ENCODE data around the gene KCNQ1OT1. TPM values are rescaled to one million over a fixed set of nuclear protein-coding genes. Genes with fewer than 3 reads are reported as not detected.

Gene KCNQ1OT1
- total and polyA plus RNA-seq, 2 of the 4 experiments (the other 2 are of a cell fraction) = 0.14 to 2.0 TPM

DNA sequence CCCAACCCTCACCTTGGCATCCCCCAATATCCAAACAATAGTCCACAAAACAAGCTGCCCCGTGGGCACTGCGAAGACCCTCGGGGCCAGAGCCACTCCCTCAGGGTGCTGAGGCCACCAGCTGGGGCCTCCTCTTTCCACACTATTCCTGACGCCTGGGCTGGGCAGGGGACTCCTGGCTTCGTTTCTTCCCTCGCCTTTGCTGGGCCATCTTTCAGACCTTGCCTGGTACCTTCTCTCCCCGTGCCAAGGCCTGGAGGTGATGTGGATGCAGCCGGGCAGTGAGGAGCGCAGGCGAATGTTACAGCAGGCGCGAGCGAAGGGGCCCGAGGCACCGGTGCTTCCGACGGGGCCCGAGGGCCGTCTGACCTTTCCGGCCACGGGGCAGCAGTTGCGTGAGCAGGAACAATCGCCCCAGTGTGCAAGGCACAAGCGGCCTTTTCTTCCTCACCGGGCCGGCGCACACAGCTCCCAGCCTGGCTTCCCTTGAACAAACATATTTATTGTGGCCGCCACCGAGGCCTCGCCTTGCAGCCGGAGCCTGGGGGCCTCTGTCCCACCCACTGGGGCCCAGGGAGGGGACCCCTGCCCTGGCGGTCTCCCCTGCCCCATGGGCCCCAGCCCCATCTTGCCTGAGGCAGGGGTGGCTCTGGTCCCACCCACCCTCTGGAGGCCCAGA, 32.6 kb upstream of the KCNQ1OT1 start:
- Histone ChIP-seq H3K18ac (ENCODE audit: low read depth, low read length) (no peak overlapping the region), H3K4ac (ENCODE audit: low read depth, low read length) (no peak overlapping the region), H4K20me1 (ENCODE audit: insufficient read depth, low read length) (no peaks in the 10 kb centered on the region; the same call in 1 of the 2 replicates), H4K91ac (ENCODE audit: insufficient read depth, low read depth, low read length) (no peak overlapping the region), H3K27me3 (ENCODE audit: control insufficient read depth, insufficient read depth, low read length) (peaks cover 11% of the 10 kb centered on the region; the same call in 1 of the 2 replicates), H3K79me1 (ENCODE audit: low read depth in 1 of 2, low read length in 2 of 2) (no peaks in the 10 kb centered on the region), H3K27ac (ENCODE audit: insufficient read depth, low read length) (no peak overlapping the region), H4K5ac (ENCODE audit: low read depth, low read length) (no peak overlapping the region), H3K36me3 (ENCODE audit: control insufficient read depth, insufficient read depth, low read length) (no peaks in the 10 kb centered on the region), H2BK15ac (ENCODE audit: low read depth, low read length) (no peak overlapping the region), H3K4me1 (ENCODE audit: control insufficient read depth, insufficient read depth, low read length) (no peaks in the 10 kb centered on the region; the same call in 1 of the 2 replicates), H3K56ac (ENCODE audit: extremely low read depth, insufficient read depth, low read length) (no peak overlapping the region), H4K8ac (ENCODE audit: low read depth in 2 of 2, low read length in 2 of 2) (no peak overlapping the region), H2BK20ac (ENCODE audit: low read depth, low read length) (no peak overlapping the region), H2BK120ac (ENCODE audit: low read depth, low read length) (no peak overlapping the region), H3K9me1 (ENCODE audit: insufficient read depth, low read length) (no peaks in the 10 kb centered on the region), H2AFZ (replicated peaks; ENCODE audit: low read length, poor library complexity) (no peak overlapping the region), H2AK9ac (replicated peaks; ENCODE audit: low read depth, low read length, poor library complexity) (no peak overlapping the region), H3K9ac (ENCODE audit: low read depth, low read length) (no peak overlapping the region), H3K4me2 (ENCODE audit: low read depth, low read length) (no peak overlapping the region), H2BK5ac (ENCODE audit: low read depth, low read length, poor library complexity, severe bottlenecking) (no peak overlapping the region), H3K14ac (replicated peaks; ENCODE audit: low read depth, low read length) (no peak overlapping the region), H3K9me3 (ENCODE audit: control insufficient read depth, insufficient read depth, low read length) (peaks cover 2% of the 10 kb centered on the region; the same call in 1 of the 2 replicates), H3K4me3 (ENCODE audit: insufficient read depth, low read depth, low read length) (no peak overlapping the region), H3K23ac (ENCODE audit: low read depth, low read length) (no peak overlapping the region), H2AK5ac (ENCODE audit: low read depth, low read length) (no peak overlapping the region)
- WGBS, 2 experiments (ENCODE audit: extremely low coverage in 2 of 2, insufficient read length in 1 of 2) = 91% methylated on average over 23 of the region's 32 CpGs; no CpG with 5 or more reads in 1 of the 2 experiments
- in situ Hi-C loops (cut with MboI; ENCODE audit: low sequenced_read_pairs) (no loop called here), dilution Hi-C loops (cut with HindIII; ENCODE audit: low sequenced_read_pairs, unreplicated experiment) (no loop called here), intact Hi-C loops (cut with micrococcal nuclease) (no loop called here)
- no TSS peak for BruUV-seq (replicated peaks)
- ChIA-PET POLR2A (ENCODE audit: unreplicated experiment) (no interaction called here), CTCF (no interaction called here)
- TF ChIP-seq NFE2L2 (IDR thresholded peaks at IDR 0.05; ENCODE audit: low read depth, low read length) (no peak), SMC3 (IDR thresholded peaks at IDR 0.05; ENCODE audit: low read depth, low read length) (no peak), FOS (IDR thresholded peaks at IDR 0.05; ENCODE audit: low read depth, low read length) (no peak), POLR2A (IDR thresholded peaks at IDR 0.05; ENCODE audit: low read depth, low read length) (no peak)
- TF ChIP-seq, protein P1, sequence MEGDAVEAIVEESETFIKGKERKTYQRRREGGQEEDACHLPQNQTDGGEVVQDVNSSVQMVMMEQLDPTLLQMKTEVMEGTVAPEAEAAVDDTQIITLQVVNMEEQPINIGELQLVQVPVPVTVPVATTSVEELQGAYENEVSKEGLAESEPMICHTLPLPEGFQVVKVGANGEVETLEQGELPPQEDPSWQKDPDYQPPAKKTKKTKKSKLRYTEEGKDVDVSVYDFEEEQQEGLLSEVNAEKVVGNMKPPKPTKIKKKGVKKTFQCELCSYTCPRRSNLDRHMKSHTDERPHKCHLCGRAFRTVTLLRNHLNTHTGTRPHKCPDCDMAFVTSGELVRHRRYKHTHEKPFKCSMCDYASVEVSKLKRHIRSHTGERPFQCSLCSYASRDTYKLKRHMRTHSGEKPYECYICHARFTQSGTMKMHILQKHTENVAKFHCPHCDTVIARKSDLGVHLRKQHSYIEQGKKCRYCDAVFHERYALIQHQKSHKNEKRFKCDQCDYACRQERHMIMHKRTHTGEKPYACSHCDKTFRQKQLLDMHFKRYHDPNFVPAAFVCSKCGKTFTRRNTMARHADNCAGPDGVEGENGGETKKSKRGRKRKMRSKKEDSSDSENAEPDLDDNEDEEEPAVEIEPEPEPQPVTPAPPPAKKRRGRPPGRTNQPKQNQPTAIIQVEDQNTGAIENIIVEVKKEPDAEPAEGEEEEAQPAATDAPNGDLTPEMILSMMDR (conservative IDR thresholded peaks at IDR 0.05; ENCODE audit: low read depth, low read length) = no peak
- ATAC-seq (ENCODE audit: low read depth) (no peak), DNase-seq (no peak)
